Mesothelial cell of epicardium (in vitro differentiated cells): ENCODE results near the gene PLCL2. TPM values are rescaled to one million over a fixed set of nuclear protein-coding genes. Genes with fewer than 3 reads are reported as not detected.

ENCODE experiments used
- DNase-seq, 2 experiments: peaks; one replicate each; pipeline ENCODE4 v3.0.0; 2021; ENCODE audit warnings: low spot score in 2 of 2; ENCODE audit not compliant: unreplicated experiment in 2 of 2
- H3K27ac Mint-ChIP-seq: 2 replicates; pipeline ENCODE4 v1.8.0; 2021; ENCODE audit warnings: mixed read lengths
- H3K27me3 Mint-ChIP-seq: 2 replicates; pipeline ENCODE4 v1.8.0; 2021; ENCODE audit warnings: low read depth, mixed read lengths
- H3K36me3 Mint-ChIP-seq: 2 replicates; pipeline ENCODE4 v1.8.0; 2021; ENCODE audit warnings: mixed read lengths
- H3K4me1 Mint-ChIP-seq: 2 replicates; pipeline ENCODE4 v1.8.0; 2021; ENCODE audit warnings: mixed read lengths
- H3K4me3 Mint-ChIP-seq: 2 replicates; pipeline ENCODE4 v1.8.0; 2021; ENCODE audit warnings: mild to moderate bottlenecking, moderate library complexity, mixed read lengths
- H3K9me3 Mint-ChIP-seq: 2 replicates; pipeline ENCODE4 v1.8.0; 2021; ENCODE audit warnings: mixed read lengths
- CTCF ChIP-seq: fragments of 200-600 bp; sonication (generic); IDR thresholded peaks from one replicate; pipeline ENCODE4 v1.5.0; 2021; ENCODE audit warnings: antibody characterized with exemption; ENCODE audit not compliant: unreplicated experiment
- total RNA-seq: library from RNA; stranded (reverse); gene quantifications from 3 replicates; pipeline ENCODE4 v1.2.1, GENCODE V29; 2021

Gene PLCL2
- total RNA-seq, 1 donor from 2014 or later = 3.6 TPM

- TF ChIP-seq CTCF = no peak
- H3K27ac Mint-ChIP-seq = no peak overlapping the region
- H3K4me1 Mint-ChIP-seq = no peaks in the 10 kb centered on the region
- no peaks in the 10 kb centered on the region for H3K36me3 Mint-ChIP-seq
- no peaks in the 10 kb centered on the region for H3K9me3 Mint-ChIP-seq
- no peak overlapping the region for H3K4me3 Mint-ChIP-seq
- H3K27me3 Mint-ChIP-seq = peaks cover 13% of the 10 kb centered on the region
- DNase-seq = no peak
Measured at GRCh38 chr3:17111586-17111985, 226.8 kb downstream of the PLCL2 start.

GRCh38 chr3:17115186-17115585 is 230.4 kb downstream of the PLCL2 start:
- H3K4me3 Mint-ChIP-seq = no peak overlapping the region
- no peaks in the 10 kb centered on the region for H3K36me3 Mint-ChIP-seq
- peaks cover 2% of the 10 kb centered on the region for H3K27me3 Mint-ChIP-seq
- no peaks in the 10 kb centered on the region for H3K9me3 Mint-ChIP-seq
- no peaks in the 10 kb centered on the region for H3K4me1 Mint-ChIP-seq
- no peak for DNase-seq
- TF ChIP-seq CTCF = no peak
- no peak overlapping the region for H3K27ac Mint-ChIP-seq

GRCh38 chr3:17116007-17116600 is 231.3 kb downstream of the PLCL2 start:
- Mint-ChIP-seq H3K9me3 (no peaks in the 10 kb centered on the region), H3K4me3 (no peak overlapping the region), H3K27ac (no peak overlapping the region), H3K4me1 (no peaks in the 10 kb centered on the region), H3K27me3 (no peaks in the 10 kb centered on the region), H3K36me3 (no peaks in the 10 kb centered on the region)
- no peak for DNase-seq
- no peak for TF ChIP-seq CTCF

GRCh38 chr3:17118771-17119170 is 234.0 kb downstream of the PLCL2 start:
- no peak overlapping the region for H3K4me3 Mint-ChIP-seq
- no peak overlapping the region for H3K27ac Mint-ChIP-seq
- DNase-seq = no peak
- no peak for TF ChIP-seq CTCF
- no peaks in the 10 kb centered on the region for H3K27me3 Mint-ChIP-seq
- H3K9me3 Mint-ChIP-seq = peaks cover 10% of the 10 kb centered on the region
- no peaks in the 10 kb centered on the region for H3K4me1 Mint-ChIP-seq
- H3K36me3 Mint-ChIP-seq = no peaks in the 10 kb centered on the region

DNA sequence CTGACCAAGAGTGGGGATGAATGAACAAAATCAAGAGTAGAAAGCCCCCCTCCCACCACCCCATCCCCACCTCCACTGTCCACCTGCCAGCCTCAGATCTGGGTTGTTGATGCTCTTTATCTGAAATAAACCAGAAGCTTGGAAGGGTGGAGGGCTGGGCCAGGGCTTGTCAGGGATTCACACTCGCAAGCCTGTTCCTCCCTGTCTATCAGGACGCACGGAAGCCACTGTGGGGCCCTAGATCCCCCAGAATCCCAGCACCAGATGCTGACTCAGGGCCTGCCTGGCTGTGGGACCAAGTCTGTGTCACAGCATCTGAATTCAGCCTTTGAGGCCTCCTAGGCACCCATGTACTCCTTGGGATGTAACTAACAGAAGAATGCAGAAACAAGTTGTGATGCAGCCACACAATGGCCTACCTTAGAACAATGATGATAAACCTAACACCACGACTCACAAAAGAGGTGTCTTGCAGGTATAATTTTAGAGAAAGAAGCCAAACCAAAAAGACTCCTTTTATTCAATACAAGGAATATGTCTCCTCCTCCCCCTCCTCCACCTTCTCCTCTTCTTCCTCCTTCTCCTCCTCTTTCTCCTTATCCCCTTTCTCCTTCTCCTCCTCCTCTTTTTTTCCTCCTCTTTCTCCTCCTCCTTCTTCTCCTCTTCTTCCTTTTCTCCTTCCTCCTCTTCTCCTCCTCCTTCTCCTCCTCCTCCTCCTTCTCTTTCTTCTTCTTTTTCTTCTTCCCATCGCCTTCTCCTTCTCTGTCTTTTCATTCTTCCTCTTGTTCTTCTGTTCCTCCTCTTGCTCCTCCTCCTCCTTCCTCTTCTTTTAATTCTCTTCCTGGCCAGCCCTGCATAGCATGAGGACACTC is 234.7 kb downstream of the PLCL2 start:
- TF ChIP-seq CTCF = no peak
- no peaks in the 10 kb centered on the region for H3K4me1 Mint-ChIP-seq
- no peak overlapping the region for H3K4me3 Mint-ChIP-seq
- H3K36me3 Mint-ChIP-seq = no peaks in the 10 kb centered on the region
- peaks cover 10% of the 10 kb centered on the region for H3K9me3 Mint-ChIP-seq
- H3K27ac Mint-ChIP-seq = no peak overlapping the region
- no peak for DNase-seq
- H3K27me3 Mint-ChIP-seq = no peaks in the 10 kb centered on the region
